ENCODE data around the gene CD3E. TPM values are rescaled to one million over a fixed set of nuclear protein-coding genes. Genes with fewer than 3 reads are reported as not detected.

The CD3E gene
- total RNA-seq, 1 experiment from 2014 or later = 0.51 TPM

GRCh38 chr11:118291477-118292135 is 12.9 kb upstream of the CD3E start:
- no peak for DNase-seq (ENCODE audit: low read depth, low spot score)
- H3K27ac ChIP-seq (ENCODE audit: low read length) = no peak overlapping the region
- no peaks in the 10 kb centered on the region for H3K36me3 ChIP-seq (ENCODE audit: control insufficient read depth, insufficient read depth, low read length)
- H3K4me3 ChIP-seq (ENCODE audit: low read depth in 2 of 2, low read length in 2 of 2) = no peak overlapping the region
- intact Hi-C loops (cut with micrococcal nuclease; ENCODE audit: unreplicated experiment) = loop anchor here (2.0 to 5.0 kb wide), 2 partner anchors 93 to 139 kb away; partner anchors contain the start of gene SCN4B
- H3K4me1 ChIP-seq (ENCODE audit: control insufficient read depth, insufficient read depth, low read length) = no peaks in the 10 kb centered on the region; the same call in 1 of the 2 replicates
- no peak for ATAC-seq
- no peak for TF ChIP-seq TCF7L2 (IDR thresholded peaks at IDR 0.05; ENCODE audit: low read depth, low read length)
- no peak for TF ChIP-seq SIN3A (IDR thresholded peaks at IDR 0.05; ENCODE audit: borderline replicate concordance, insufficient read depth, low read depth, low read length)
- TF ChIP-seq REST (IDR thresholded peaks at IDR 0.05; ENCODE audit: insufficient read depth in 1 of 2, low read depth in 2 of 2, low read length in 1 of 2) = no peak
- TF ChIP-seq POLR2AphosphoS5 (IDR thresholded peaks at IDR 0.05; ENCODE audit: low read depth, low read length) = no peak
- no peak for TF ChIP-seq CTCF (IDR thresholded peaks at IDR 0.05)
- in situ Hi-C loops (cut with HindIII; ENCODE audit: low pct_unique_long_range_greater_than_20kb, low sequenced_read_pairs) = no loop called here
- peaks cover 14% of the 10 kb centered on the region for H3K27me3 ChIP-seq (ENCODE audit: control insufficient read depth, insufficient read depth, low read length)
- POLR2A ChIA-PET = interaction anchor here (0.7 kb wide), 1 partner anchor 152 kb away, joined by 3 read pairs; no protein-coding TSS in a partner anchor
- CTCF ChIA-PET = interaction anchor here (0.9 to 1.0 kb wide), 2 partner anchors 60 to 147 kb away, joined by 5 to 6 read pairs; no protein-coding TSS in a partner anchor
- no peaks in the 10 kb centered on the region for H3K9me3 ChIP-seq (ENCODE audit: control insufficient read depth, insufficient read depth, low read depth, low read length)
- BruUV-seq (replicated peaks) = no TSS peak

GRCh38 chr11:118294053-118294452 is 10.5 kb upstream of the CD3E start:
- TF ChIP-seq TCF7L2 (IDR thresholded peaks at IDR 0.05; ENCODE audit: low read depth, low read length) = no peak
- TF ChIP-seq CTCF (IDR thresholded peaks at IDR 0.05) = no peak
- TF ChIP-seq SIN3A (IDR thresholded peaks at IDR 0.05; ENCODE audit: borderline replicate concordance, insufficient read depth, low read depth, low read length) = no peak
- TF ChIP-seq REST (IDR thresholded peaks at IDR 0.05; ENCODE audit: insufficient read depth in 1 of 2, low read depth in 2 of 2, low read length in 1 of 2) = no peak
- no peak for TF ChIP-seq POLR2AphosphoS5 (IDR thresholded peaks at IDR 0.05; ENCODE audit: low read depth, low read length)
- CTCF ChIA-PET = no interaction called here
- H3K9me3 ChIP-seq (ENCODE audit: control insufficient read depth, insufficient read depth, low read depth, low read length) = no peaks in the 10 kb centered on the region
- H3K27me3 ChIP-seq (ENCODE audit: control insufficient read depth, insufficient read depth, low read length) = peaks cover 6% of the 10 kb centered on the region
- no peak overlapping the region for H3K27ac ChIP-seq (ENCODE audit: low read length)
- intact Hi-C loops (cut with micrococcal nuclease; ENCODE audit: unreplicated experiment) (loop anchor here (5.0 kb wide), 1 partner anchor 142 kb away; the partner anchor contains the start of gene SCN4B), in situ Hi-C loops (cut with HindIII; ENCODE audit: low pct_unique_long_range_greater_than_20kb, low sequenced_read_pairs) (no loop called here)
- DNase-seq (ENCODE audit: low read depth, low spot score) = no peak
- POLR2A ChIA-PET = no interaction called here
- no peaks in the 10 kb centered on the region for H3K36me3 ChIP-seq (ENCODE audit: control insufficient read depth, insufficient read depth, low read length)
- 0 out of 2 replicates have a peak, but pooled peaks cover 3% of the 10 kb centered on the region for H3K4me1 ChIP-seq (ENCODE audit: control insufficient read depth, insufficient read depth, low read length)
- no peak for ATAC-seq
- BruUV-seq (replicated peaks) = no TSS peak
- H3K4me3 ChIP-seq (ENCODE audit: low read depth in 2 of 2, low read length in 2 of 2) = no peak overlapping the region

Data from Panc1 (cell line).